ENCODE results near the gene LAMTOR2.

Gene LAMTOR2

DNA sequence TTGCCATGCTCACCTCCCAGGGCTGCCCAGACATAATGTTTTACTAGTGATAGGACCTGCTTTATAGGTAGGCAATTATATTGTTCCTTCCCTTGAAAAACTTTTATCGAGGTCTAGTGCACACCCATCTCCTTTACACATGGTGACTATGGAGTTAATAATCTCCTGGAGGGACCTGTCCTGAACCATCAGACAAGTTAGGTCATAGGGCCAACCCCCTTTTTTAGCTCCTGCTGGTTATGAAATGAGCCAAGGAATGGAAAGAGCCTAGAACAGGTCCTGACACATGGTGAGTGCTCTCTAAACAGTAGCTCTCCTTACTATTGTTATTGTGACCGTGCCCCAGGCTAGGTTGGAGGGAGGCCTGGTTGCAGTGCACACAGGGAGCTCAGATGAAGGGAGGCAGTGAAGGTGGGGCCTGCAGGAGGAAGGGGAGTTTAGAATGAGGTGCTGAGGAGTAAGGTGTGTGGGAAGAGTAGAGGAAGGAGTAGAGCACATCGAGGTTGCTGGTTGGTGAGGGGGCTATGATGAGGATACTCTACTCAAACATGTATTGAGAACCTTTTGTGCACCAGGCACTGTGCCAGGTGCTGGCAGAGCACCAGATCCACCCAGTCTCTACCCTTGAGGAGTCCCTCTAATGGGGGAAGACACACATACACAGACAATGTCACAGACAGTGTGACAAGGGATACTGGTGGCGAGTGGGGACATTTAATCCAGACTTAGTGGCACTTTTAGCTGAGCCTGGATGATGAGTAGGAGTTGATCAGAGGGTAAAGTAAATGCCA, 45.8 kb downstream of the LAMTOR2 start:
- H3K4me1 ChIP-seq (ENCODE audit: control insufficient read depth in 1 of 2, insufficient read depth in 1 of 2, low read depth in 1 of 2, low read length in 1 of 2) = peaks cover 7 to 13% of the 10 kb centered on the region in 2 experiments

DNA sequence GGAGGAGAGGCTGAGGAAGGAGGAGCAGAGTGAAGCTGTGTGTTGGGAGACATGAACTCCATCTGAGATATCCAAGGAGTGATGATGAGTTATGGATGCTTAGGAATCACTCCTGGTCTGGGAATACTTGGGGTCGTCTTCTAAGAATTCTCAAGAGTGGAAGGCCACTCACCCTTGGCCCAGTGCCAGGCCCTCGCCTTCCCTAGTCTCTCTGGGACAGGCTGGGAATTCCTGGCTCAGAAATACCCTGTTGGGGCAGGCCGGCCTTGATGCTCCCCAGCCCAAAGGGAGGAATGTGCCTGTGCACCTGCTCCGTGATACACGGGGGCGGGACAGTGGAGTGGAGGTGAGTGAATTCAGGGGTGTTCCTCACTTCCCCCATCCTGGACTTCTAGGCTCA, 47.3 kb downstream of the LAMTOR2 start:
- Histone ChIP-seq H3K4me1 (ENCODE audit: control insufficient read depth in 1 of 2, insufficient read depth in 1 of 2, low read depth in 1 of 2, low read length in 1 of 2) (peaks cover 7 to 10% of the 10 kb centered on the region in 2 experiments), H3K9me3 (no peaks in the 10 kb centered on the region), H3K4me3 (ENCODE audit: low read depth in 1 of 2, low read length in 1 of 2) (no peak overlapping the region), H3K36me3 (no peaks in the 10 kb centered on the region), H3K27ac (no peak overlapping the region), H3K27me3 (peaks cover 76% of the 10 kb centered on the region)
- TF ChIP-seq, protein P1, sequence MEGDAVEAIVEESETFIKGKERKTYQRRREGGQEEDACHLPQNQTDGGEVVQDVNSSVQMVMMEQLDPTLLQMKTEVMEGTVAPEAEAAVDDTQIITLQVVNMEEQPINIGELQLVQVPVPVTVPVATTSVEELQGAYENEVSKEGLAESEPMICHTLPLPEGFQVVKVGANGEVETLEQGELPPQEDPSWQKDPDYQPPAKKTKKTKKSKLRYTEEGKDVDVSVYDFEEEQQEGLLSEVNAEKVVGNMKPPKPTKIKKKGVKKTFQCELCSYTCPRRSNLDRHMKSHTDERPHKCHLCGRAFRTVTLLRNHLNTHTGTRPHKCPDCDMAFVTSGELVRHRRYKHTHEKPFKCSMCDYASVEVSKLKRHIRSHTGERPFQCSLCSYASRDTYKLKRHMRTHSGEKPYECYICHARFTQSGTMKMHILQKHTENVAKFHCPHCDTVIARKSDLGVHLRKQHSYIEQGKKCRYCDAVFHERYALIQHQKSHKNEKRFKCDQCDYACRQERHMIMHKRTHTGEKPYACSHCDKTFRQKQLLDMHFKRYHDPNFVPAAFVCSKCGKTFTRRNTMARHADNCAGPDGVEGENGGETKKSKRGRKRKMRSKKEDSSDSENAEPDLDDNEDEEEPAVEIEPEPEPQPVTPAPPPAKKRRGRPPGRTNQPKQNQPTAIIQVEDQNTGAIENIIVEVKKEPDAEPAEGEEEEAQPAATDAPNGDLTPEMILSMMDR (IDR thresholded peaks at IDR 0.05) = no peak

More for the DNA sequence above, 45.8 kb downstream of the LAMTOR2 start:
- H3K27me3 ChIP-seq = peaks cover 68% of the 10 kb centered on the region
- no peak overlapping the region for H3K4me3 ChIP-seq (ENCODE audit: low read depth in 1 of 2, low read length in 1 of 2)
- H3K27ac ChIP-seq = no peak overlapping the region
- no peaks in the 10 kb centered on the region for H3K36me3 ChIP-seq
- TF ChIP-seq, protein P1 (IDR thresholded peaks at IDR 0.05) = no peak
- H3K9me3 ChIP-seq = no peaks in the 10 kb centered on the region

DNA sequence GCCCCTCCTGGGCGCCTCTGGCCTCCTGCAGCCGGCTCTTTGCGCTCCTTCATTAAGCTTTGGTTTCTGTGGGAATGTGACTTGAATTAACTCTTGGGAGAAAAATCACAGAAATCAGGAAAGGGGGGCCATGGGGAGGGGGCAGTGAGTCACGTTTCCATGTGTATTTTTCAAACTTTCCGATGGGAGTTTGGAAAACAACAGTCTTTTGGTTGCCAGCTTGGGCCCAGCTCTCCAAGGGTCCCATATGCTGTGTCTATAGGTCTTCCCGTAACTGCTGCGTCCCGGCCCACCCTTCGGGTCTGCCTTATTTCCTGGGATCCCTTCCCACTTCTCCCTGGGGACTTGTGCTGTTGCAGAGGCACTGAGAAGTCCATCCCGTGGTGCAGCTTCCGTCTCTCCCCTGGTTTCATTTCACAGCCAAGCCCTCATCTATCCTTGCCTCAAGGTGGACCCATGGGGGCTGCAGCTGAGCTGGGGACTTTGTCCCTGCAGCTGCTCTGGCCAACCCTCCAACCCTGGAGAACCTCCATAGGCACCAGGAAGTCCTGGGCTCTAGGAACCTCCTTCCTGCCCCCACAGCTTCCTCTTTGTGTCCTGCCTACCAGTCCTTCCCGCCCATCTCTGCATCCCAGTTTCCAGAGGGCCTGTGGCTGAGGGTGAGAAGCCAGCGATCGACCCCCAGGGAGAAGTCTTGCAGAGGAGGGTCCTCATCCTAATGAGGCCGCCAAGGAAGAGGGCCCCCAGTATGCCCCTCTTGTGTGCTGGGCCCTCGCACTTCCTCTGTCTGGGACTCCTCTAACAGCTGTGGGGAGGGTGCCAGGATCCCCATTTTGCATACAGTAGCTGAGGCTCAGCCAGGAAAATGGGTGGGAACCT, 48.3 kb downstream of the LAMTOR2 start:
- TF ChIP-seq, protein P1 (IDR thresholded peaks at IDR 0.05) = no peak
- no peaks in the 10 kb centered on the region for H3K36me3 ChIP-seq
- H3K4me3 ChIP-seq (ENCODE audit: low read depth in 1 of 2, low read length in 1 of 2) = no peak overlapping the region
- peaks cover 76% of the 10 kb centered on the region for H3K27me3 ChIP-seq
- H3K9me3 ChIP-seq = no peaks in the 10 kb centered on the region
- no peak overlapping the region for H3K27ac ChIP-seq
- H3K4me1 ChIP-seq (ENCODE audit: control insufficient read depth in 1 of 2, insufficient read depth in 1 of 2, low read depth in 1 of 2, low read length in 1 of 2) = peaks cover 7 to 8% of the 10 kb centered on the region in 2 experiments

DNA sequence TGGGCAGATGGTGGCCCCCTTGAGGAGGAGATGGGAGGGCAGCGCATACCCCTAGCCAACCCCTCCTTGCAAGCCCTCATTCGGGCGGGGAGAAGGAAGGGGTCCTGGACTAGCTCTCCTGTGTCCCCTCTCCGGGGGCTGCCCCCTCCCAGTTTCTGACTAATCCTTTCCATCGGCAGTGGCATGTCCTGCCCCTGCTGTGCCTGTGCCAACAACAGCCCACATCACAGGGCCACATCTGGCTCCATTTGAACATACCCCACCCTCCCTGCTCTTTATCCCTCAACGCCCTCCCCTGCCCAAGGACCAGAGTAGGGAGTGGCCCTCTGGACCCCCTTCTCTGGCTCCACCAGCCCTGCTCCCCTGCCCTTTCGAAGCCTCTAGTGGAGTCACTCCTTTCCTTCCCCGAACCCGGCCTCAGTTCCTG, 49.0 kb downstream of the LAMTOR2 start:
- TF ChIP-seq, protein P1 (IDR thresholded peaks at IDR 0.05) = no peak
- peaks cover 76% of the 10 kb centered on the region for H3K27me3 ChIP-seq
- no peaks in the 10 kb centered on the region for H3K9me3 ChIP-seq
- H3K4me3 ChIP-seq (ENCODE audit: low read depth in 1 of 2, low read length in 1 of 2) = no peak overlapping the region
- peaks cover 7 to 8% of the 10 kb centered on the region in 2 experiments for H3K4me1 ChIP-seq (ENCODE audit: control insufficient read depth in 1 of 2, insufficient read depth in 1 of 2, low read depth in 1 of 2, low read length in 1 of 2)
- no peaks in the 10 kb centered on the region for H3K36me3 ChIP-seq
- H3K27ac ChIP-seq = no peak overlapping the region

DNA sequence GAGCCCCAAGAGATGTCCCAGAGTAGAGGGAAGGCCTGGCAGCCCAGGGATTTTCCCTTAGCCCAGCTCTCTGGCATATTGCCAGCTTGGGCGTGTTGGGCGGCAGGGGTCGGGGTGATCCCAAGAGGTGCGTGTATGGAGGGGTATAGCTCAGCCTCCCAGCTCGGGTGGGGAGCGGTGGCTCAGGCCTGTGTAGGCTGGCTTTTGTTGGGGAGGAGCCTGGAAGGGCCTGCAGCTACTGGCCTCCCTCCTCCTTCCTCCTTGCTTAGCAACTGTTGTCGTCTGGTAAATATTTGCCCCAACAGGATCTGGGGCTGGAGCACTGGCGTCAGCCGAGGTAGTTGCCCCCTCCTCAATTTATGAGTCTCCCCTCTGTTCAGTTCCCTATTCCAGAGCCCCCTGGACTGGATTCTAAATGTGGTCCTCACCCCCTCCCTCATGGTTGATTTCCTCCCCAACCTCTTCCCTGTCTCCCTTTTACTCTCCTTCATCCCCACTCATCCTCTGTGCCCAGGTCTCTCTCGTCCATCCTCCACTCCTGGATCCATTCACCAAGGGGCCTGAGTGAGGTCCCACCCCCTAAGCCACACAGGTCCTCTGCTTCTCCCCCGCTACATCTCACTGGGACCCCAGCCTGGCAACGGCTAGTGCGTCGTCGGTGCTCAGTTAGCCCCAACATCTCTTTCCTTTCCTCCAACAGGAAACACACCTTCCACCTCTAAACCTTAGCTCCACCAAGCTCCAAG, 49.7 kb downstream of the LAMTOR2 start:
- TF ChIP-seq, protein P1 (IDR thresholded peaks at IDR 0.05) = no peak
- Histone ChIP-seq H3K4me3 (ENCODE audit: low read depth in 1 of 2, low read length in 1 of 2) (no peak overlapping the region), H3K9me3 (no peaks in the 10 kb centered on the region), H3K4me1 (ENCODE audit: control insufficient read depth in 1 of 2, insufficient read depth in 1 of 2, low read depth in 1 of 2, low read length in 1 of 2) (peaks cover 7 to 8% of the 10 kb centered on the region in 2 experiments), H3K36me3 (no peaks in the 10 kb centered on the region), H3K27me3 (peaks cover 79% of the 10 kb centered on the region), H3K27ac (no peak overlapping the region)

All from neutrophil (primary cell).